Measurements from ENCODE around the gene CHCHD4. TPM values are rescaled to one million over a fixed set of nuclear protein-coding genes. Genes with fewer than 3 reads are reported as not detected.

The CHCHD4 gene
- total and polyA plus RNA-seq, 2 of the 8 experiments (the other 6 are each of a cell fraction or from before 2014, with no cell fraction given), result 15.0 to 22.3 TPM

- TF ChIP-seq CTCF (IDR thresholded peaks at IDR 0.05; ENCODE audit: control extremely low read depth in 1 of 3, insufficient read depth in 1 of 3, low read depth in 1 of 3, low read length in 3 of 3), result 0 out of 4 replicates have a peak, but pooled peaks of 1 of the 3 experiments have one; percentile 6
- no peak for TF ChIP-seq TEAD4 (IDR thresholded peaks at IDR 0.05; ENCODE audit: low read depth, low read length)
- 0 out of 2 replicates have a peak, but pooled peaks have one; percentile 56 for TF ChIP-seq TAF1 (IDR thresholded peaks at IDR 0.05; ENCODE audit: low read depth, low read length)
- no peak for TF ChIP-seq SUZ12 (IDR thresholded peaks at IDR 0.05; ENCODE audit: low read length)
- no peak for TF ChIP-seq KDM1A (IDR thresholded peaks at IDR 0.05; ENCODE audit: borderline replicate concordance, low read length)
- no peak for TF ChIP-seq CEBPB (IDR thresholded peaks at IDR 0.05; ENCODE audit: low read depth, low read length)
- TF ChIP-seq TBP (IDR thresholded peaks at IDR 0.05; ENCODE audit: low read depth, low read length), result peak; percentile 9; the same call in 1 of the 2 replicates
- TF ChIP-seq EP300 (IDR thresholded peaks at IDR 0.05; ENCODE audit: borderline replicate concordance in 1 of 2, low read depth in 2 of 2, low read length in 2 of 2), result peak in 1 of 2 experiments; percentile 72; a peak in 1 of 3 replicates
- TF ChIP-seq, protein P1, sequence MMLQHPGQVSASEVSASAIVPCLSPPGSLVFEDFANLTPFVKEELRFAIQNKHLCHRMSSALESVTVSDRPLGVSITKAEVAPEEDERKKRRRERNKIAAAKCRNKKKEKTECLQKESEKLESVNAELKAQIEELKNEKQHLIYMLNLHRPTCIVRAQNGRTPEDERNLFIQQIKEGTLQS (IDR thresholded peaks at IDR 0.05; ENCODE audit: insufficient read depth, low read depth, low read length), result 0 out of 2 replicates have a peak, but pooled peaks have one; percentile 21
- no peak for TF ChIP-seq CHD1 (IDR thresholded peaks at IDR 0.05; ENCODE audit: low read depth, low read length)
- no peak for TF ChIP-seq CBX8 (IDR thresholded peaks at IDR 0.05; ENCODE audit: borderline replicate concordance, low read depth, low read length)
- no peak for TF ChIP-seq HDAC6 (IDR thresholded peaks at IDR 0.05; ENCODE audit: low read depth, low read length)
- TF ChIP-seq SAP30 (IDR thresholded peaks at IDR 0.05; ENCODE audit: insufficient read depth, insufficient replicate concordance, low read length), result peak; percentile 94
- TF ChIP-seq RNF2 (IDR thresholded peaks at IDR 0.05; ENCODE audit: borderline replicate concordance, low read depth, low read length, missing control alignments, poor library complexity, severe bottlenecking), result no peak
- TF ChIP-seq RAD21 (IDR thresholded peaks at IDR 0.05 in 1 of 2, conservative IDR thresholded peaks at IDR 0.05 in 1 of 2; ENCODE audit: low read depth in 2 of 2, low read length in 2 of 2), result peak in 1 of 2 experiments; percentile 19; a peak in 2 of 4 replicates
- TF ChIP-seq POLR2AphosphoS5 (IDR thresholded peaks at IDR 0.05; ENCODE audit: low read depth, low read length), result peak; percentile 41; the same call in 1 of the 2 replicates
- TF ChIP-seq RBBP5 (IDR thresholded peaks at IDR 0.05; ENCODE audit: borderline replicate concordance, low read depth, low read length), result 0 out of 2 replicates have a peak, but pooled peaks have one; percentile 65
- TF ChIP-seq SP1 (IDR thresholded peaks at IDR 0.05; ENCODE audit: low read depth, low read length), result 0 out of 2 replicates have a peak, but pooled peaks have one; percentile 19
Measured at GRCh38 chr3:14125193-14126016, 735 bp upstream of the CHCHD4 start (continued).

Measured in H1 (cell line).